ENCODE measurements around the gene CCNB2.
"Not testable (repeated sequence)": the region's sequence is repeated elsewhere in the genome, so short reads cannot be mapped to it uniquely, and the experiment has no call there.

CCNB2 gene
- total RNA-seq = 0.11 to 1.7 (median 1.3) reads per million in 3 experiments

GRCh38 chr15:59104912-59105732 lies at the start of gene CCNB2:
TSS of gene CCNB2 (plus strand) at chr15:59105146. CDS start at chr15:59105269, 123 bp downstream.
- DNase-seq = peak; percentile 85

GRCh38 chr15:59059076-59059597 lies 45.8 kb upstream of the CCNB2 start:
- no peak for DNase-seq

GRCh38 chr15:59060348-59060747 lies 44.6 kb upstream of the CCNB2 start:
- no peak for DNase-seq

GRCh38 chr15:59063042-59063441 lies 41.9 kb upstream of the CCNB2 start:
- no peak for DNase-seq

- no peak for DNase-seq
Observed at GRCh38 chr15:59069430-59069829, 35.5 kb upstream of the CCNB2 start.

- no peak for DNase-seq
Observed at GRCh38 chr15:59074607-59075006, 30.3 kb upstream of the CCNB2 start.

- no peak for DNase-seq
Observed at GRCh38 chr15:59087731-59088130, 17.2 kb upstream of the CCNB2 start.

GRCh38 chr15:59094077-59094476 lies 10.9 kb upstream of the CCNB2 start:
- DNase-seq = no peak

- DNase-seq = no peak
Observed at GRCh38 chr15:59096429-59096828, 8.5 kb upstream of the CCNB2 start.

- DNase-seq = no peak
Observed at GRCh38 chr15:59099162-59099685, 5.7 kb upstream of the CCNB2 start.

GRCh38 chr15:59104602-59104911 lies 389 bp upstream of the CCNB2 start:
- DNase-seq = no peak

- DNase-seq = no peak
Observed at GRCh38 chr15:59105854-59106253, 908 bp downstream of the CCNB2 start.

GRCh38 chr15:59111251-59111650 lies 6.3 kb downstream of the CCNB2 start:
- no peak for DNase-seq

- no peak for DNase-seq
Observed at GRCh38 chr15:59115047-59115446, 10.1 kb downstream of the CCNB2 start.

- DNase-seq = no peak
Observed at GRCh38 chr15:59116141-59116540, 11.2 kb downstream of the CCNB2 start.

- DNase-seq = no peak
Observed at GRCh38 chr15:59116771-59117170, 11.8 kb downstream of the CCNB2 start.

- DNase-seq = no peak
Observed at GRCh38 chr15:59119625-59120024, 14.7 kb downstream of the CCNB2 start.

- no peak for DNase-seq
Observed at GRCh38 chr15:59120937-59121336, 16.0 kb downstream of the CCNB2 start.

GRCh38 chr15:59124261-59124660 lies 19.3 kb downstream of the CCNB2 start:
- no peak for DNase-seq

- not testable (repeated sequence) for DNase-seq
Observed at GRCh38 chr15:59125683-59126082, 20.7 kb downstream of the CCNB2 start.

- not testable (repeated sequence) for DNase-seq
Observed at GRCh38 chr15:59127255-59127654, 22.3 kb downstream of the CCNB2 start.

GRCh38 chr15:59131456-59131855 lies 26.5 kb downstream of the CCNB2 start:
- no peak for DNase-seq

GRCh38 chr15:59131969-59132562 lies 27.1 kb downstream of the CCNB2 start:
- no peak for DNase-seq

- no peak for DNase-seq
Observed at GRCh38 chr15:59133929-59134427, 29.0 kb downstream of the CCNB2 start.
